Measurements from ENCODE around the gene WSB2.

WSB2 gene

DNA sequence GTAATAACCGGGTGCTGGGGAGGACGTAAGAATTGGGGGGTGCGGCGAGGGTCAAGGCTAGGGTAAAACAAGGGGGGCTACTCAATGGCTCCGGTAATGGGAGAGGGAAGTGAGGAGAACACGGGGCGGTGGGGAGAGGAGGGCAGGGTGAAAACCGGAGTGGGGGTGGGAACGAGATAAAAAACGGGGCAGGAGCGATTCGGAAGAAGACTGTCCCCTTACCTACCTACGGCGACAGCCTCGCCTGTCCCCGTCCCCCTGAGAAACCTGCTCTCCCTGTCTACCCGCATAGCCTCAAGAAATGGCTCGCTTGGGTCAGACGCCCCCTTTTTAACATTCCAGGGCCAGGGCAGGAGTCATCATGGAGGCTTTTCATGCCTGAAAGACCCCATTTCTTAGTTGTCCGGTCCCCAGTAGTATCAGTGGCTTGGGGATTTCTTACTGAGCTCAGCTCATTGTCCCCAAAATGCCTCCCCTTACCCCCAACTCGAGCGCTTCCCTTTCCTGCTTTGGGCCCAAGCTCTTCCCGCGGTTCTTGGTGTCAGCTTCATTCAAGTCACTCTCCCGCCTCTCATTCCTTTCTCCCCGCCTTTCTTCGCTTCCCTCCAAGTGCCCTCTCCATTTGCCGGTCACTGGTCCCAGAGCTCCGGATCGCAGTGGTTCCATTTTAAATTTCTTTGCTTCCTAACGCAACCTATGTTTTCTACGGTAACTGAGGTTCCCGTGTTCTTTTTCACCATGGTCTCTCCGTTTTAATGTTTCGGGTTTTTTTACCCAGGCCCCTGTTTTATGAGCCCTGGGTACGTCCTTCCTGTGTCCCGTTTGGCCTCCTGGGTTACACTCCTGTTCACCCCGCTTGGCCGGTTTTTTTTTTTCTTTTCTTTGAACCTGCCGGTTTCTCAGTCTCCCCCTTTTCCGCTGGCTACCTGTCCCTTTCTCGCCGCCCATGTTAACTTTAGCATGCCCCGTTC lies 1.2 kb upstream of the WSB2 start:
- peak in 38 of 58 donors; percentile 3 to 61 (median 29) for DNase-seq

DNA sequence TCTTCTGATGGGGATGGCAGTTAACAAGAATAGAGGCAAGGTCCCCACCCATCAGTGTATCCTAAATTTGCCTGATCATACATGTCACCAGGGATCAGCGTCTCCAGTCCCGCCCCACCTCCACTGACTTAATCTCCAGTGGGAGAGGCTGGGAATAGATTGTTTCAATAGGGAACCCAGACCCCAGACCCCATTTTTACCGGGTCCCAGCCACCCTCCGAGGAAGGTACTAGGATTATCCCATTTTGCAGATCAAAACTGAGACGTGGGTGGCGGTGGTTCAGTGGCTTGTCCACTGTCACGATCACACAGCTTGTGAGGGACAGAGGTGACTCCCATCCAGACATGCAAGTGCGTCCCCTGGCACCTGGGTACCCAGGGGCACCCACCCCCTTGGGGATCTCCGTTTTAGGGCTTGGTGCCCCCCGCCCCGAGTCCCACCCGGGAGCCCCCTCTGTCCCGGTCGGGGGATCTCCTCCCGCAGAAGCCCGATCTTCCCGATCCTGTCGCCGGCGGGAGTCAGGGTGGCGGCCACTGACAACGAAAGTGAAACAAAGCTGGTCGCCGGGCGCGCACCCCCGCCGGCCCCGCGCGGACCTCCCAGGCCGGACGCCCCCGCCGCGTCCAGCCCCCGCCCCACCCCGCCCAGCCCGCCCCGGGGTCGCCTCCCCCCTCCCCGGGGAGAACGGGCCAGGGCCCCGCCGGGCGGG lies 523 bp downstream of the WSB2 start:
- peak in 45 of 58 donors; percentile 7 to 69 (median 46) for DNase-seq

DNA sequence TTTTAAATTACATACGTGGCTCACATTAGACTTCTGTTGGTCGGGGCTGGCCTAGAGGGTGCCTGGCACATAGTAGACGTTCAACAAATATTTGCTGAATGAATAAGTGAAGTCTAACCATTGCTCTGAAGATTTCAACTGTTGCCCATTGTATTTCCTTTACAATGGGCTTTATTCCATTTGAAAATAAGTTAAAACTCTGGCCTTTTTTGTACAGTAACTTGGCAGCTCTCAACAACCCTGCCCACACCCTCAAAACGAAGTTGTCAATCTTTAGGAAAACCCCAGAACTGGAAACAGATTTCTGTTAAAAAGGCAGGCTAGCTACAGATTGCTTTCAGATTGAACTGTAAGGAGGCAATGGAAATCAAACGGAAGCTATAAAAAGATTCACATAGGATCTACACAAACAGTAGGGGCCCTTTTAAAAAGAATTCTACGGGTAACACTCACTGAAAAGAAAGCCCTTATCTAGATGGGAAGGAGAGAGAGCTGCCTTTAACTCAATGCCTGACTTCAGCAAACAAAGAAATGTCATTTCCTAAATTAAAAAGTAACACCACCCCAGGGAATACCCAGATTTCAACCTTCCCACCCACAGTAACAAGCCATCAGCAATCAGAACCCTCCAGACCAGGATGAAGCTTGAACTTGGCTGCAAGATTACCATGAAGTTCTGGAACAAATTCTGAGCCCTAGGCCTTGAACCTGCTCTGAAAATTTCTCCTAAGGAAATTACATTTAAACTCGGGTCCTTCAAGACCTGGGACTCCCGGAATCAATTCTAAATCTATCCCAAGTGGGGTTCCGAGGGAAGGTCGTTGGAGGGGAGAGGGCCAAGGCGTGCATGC lies 1.4 kb downstream of the WSB2 start:
- peak in 10 of 58 donors; percentile 8 to 47 (median 38) for DNase-seq

DNA sequence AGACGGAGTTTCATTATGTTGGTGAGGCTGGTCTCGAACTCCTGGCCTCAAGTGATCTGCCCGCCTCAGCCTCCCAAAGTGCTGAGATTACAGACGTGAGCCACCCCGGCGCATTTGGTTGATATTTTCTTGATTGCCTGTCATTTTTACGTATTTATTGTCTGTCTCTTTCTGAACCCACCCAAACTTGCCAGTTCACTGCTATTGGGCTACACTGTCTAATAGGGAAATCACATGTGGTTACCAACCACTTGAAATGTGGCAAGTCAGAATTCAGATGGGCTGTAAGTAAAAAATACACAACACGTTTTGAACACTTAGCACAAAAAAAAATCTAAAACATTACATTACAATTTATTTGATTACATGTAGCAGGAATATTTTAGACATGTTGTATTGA lies 2.1 kb downstream of the WSB2 start:
- DNase-seq = no peak

DNA sequence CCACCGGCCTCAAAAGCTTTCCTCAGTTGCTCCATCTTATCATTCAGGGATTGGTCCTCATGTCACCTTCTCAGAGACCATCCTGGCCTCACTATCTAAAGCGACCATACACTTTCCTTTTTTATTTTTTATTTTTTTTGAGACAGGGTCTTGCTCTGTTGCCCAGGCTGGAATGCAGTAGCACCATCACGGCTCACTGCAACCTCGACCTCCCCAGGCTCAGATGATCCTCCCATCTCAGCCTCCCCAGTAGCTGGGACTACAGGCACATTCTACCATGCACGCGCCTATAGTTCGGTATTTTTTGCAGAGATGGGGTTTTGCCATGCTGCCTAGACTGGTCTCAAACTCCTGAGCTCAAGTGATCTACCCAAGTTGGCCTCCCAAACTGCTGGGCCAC lies 2.8 kb downstream of the WSB2 start:
- no peak for DNase-seq

DNA sequence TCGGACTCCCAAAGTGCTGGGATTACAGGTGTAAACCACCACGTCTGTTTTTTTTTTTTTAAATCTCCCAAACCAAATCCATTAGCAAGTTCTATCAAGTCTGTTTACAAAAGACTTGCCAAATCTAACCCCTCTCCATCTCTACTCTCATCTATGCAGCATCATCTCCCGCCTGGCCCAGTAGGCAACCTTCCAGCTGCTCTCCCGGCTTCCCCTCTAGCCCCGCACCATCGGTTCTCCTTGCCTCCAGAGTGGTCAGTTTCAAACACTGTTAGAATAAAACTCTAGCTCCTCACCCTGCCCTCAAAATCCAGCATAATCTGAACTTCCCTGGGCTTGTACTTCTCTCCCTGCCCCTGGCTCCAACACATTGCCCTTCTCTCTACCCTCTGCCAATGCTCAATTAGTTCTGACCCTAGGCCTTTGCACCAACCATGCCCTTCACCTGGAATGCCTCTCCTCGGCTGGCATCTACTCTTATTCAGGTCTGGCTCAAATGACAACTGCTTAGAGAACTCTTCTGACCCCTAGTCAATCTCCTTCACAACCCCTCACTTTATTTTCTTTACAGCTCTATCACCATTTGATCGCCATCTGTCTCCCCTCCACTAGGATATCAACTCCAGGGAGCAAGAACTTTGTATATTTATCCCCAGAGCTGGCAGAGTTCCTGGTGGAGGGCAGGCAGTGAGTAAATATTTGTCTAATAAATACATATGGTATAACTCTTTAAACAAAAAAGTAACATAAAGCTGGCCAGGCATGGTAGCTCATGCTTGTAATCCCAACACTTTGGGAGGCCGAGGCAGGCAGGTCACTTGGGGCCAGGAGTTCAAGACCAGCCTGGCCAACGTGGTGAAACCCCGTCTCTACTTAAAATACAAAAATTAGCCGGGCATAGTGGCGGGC lies 4.9 kb downstream of the WSB2 start:
- no peak for DNase-seq

DNA sequence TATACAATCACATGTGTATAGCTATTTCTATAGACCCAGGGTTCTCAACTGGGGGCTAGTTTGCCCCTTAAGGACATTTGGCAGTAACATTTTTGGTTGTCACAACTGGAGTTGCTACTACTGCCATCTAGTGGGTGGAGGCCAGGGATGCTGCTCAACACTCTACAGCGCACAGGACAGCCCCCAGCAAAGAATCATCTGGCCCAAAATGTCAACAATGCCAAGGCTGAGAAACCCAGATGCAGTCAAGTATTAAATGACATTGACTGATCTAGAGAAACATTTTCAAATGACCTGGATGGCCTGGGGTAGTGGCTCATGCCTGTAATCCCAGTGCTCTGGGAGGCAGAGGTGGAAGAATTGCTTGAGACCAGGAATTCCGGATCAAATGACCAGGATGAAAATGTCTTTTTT lies 5.8 kb downstream of the WSB2 start:
- DNase-seq = peak in 3 of 58 donors; percentile 9 to 16 (median 10)

DNA sequence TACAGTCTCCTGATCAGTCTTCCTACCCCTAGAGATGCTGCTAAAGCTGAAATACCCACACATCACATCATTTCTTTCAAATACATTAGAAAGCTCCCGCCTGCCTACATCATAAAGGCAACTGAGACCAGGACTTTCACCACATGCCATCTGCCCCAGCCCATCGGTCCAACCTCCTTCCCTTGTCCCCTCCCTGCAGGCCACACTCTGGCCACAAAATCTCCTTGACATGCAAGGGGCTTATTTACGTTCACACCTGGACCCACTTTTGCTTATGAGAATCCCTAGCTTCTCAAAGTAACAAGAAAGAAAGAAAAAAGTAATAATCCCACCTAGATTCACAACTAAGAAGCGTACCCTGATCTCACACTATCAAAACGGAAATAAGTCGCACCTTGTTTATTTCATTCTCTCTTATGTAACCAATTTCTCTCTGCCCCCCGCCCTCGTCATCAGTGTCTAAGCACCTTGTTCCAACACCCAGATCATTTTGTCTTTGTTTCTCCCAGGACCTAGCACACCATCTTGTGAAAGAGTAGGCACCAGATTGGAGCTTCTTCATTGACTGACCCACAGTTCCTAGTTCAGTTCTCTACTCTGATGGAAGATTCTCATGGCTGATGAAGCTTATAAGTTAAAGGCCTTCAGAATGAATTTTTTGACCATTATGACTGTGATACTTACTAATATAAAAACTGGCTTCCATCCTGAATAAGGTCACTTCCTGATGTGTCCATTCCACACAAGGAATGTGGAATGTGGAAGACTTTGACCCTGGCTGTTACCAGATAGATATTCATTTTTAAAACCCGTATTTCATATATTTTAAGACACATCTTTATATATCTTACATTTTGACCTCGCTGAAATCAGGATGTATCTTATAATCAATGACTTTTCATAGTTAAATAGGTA lies 7.7 kb downstream of the WSB2 start:
- no peak for DNase-seq

DNA sequence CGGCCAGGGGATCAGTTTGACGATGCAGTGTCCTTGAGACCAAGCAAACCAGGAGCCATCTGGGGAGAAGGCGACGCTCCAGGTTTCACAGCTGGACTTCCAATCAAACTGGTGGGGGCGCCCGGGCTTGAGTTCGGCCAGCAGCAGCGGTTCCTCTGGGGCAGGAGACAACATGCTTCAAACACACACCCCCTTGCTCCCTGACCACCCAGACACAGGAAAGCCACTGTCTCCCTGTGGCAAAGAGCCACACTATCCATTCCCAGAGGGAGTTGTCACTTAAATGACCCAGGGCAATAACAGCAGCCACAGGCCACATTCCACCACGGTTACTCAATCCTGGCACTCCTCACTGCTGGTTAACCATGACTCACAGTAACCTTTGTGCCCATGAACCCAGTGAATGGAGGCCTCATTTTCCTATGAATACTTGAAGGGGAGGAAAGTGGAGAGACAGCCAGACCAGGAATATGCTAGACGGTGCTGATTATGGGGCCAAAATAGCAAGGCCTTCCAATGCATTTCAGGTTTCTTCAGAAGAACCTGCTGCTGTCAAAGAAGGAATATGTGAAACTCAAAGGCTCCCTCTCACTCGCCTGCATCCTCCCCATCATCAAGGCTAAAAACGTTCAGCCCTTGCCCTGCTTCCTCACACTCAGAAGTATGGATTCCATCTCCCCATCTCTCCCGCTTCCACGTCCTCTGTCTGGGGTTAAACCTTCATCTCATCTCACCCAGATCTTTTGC lies 8.5 kb downstream of the WSB2 start:
- peak in 38 of 58 donors; percentile 4 to 80 (median 31) for DNase-seq

DNA sequence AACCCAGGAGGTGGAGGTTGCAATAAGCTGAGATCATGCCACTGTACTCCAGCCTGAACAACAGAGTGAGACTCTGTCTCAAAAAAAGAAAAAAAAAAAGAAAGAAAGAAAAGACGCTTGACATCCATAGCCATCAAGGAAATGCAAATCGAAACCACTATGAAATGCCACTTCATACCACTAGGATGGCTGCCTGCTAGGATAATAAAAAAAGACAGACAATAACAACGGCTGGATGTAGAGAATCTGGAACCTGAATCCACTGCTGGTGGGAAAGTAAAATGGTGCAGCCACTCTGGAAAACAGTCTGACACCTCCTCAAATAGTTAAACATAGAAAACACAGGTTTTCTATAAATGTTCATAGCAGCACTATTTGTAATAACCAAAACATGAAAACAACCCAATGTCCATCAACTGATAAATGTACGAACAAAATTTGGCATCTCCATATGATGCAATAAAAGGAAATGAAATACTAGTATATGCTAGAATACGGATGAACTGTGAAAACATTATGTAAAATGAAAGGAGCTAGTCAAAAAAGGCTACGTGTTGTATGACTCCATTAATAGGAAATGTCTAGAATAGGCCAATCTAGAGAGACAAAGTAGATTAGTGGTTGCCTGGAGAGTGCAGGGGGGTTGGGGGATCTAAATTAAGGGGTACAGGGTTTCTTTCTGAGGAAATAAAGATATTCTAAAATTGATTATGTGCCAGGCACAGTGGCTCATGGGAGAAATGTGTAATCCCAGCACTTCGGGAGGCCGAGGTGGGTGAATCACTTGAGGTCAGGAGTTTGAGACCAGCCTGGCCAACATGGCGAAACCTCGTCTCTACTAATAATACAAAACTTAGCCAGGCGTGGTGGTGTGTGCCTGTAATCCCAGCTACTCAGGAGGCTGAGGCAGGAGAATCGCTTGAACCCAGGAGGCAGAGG lies 9.7 kb downstream of the WSB2 start:
- DNase-seq = no peak

DNA sequence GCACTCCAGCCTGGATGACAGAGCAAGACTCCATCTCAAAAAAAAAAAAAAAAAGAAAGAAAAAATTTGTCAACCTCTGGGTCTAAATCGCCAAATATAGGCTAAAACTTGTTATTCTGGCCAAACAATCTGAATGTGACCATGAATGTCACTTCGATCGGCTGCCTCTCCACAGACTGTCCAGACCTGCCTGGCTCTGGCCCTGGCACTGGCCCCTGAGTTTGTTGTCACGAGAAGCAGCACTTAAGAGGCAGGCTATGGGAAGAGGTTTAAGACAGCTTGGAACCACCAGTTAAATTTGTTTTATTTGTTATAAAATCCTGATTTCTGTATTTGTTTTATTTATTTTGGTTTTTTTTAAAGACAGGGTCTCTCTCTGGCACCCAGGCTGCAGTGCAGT lies 14.5 kb downstream of the WSB2 start:
- no peak for DNase-seq

DNA sequence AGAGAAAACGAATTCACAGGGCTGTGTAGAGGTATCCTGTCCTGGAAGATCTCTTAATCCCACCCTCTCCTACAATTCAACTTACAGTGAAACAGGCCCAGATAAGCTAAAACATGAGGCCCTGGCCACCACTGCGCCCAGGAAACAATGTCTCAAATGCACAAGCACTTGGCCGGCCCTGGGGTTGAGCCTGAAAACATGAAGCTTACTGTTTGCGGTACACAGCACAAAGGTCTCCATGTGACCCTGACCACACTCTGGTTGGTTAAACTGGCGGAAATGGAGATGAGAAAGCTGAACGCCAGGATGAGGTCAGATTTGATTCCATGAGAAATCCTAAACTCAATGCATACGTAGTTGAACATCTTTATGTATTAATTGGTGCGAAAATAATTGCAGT lies 16.4 kb downstream of the WSB2 start:
- no peak for DNase-seq

DNA sequence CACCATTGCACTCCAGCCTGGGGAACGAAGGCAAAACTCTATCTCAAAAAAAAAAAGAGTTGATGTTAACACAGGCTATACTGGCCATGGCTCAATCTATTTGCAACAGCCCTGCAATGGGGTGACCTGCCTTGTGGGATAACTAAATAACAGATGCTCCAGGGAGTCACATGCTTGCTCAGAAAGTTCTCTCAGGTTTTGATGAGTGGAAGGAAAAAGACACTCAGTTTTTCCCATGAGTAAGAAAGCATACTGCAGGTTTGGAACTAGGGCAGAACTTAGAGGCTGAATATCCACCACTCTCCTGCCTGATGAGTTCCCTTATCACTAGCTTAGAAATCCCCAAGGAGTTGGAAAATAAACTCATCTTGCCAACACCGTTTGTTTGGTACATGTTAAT lies 16.9 kb downstream of the WSB2 start:
- DNase-seq = no peak

DNA sequence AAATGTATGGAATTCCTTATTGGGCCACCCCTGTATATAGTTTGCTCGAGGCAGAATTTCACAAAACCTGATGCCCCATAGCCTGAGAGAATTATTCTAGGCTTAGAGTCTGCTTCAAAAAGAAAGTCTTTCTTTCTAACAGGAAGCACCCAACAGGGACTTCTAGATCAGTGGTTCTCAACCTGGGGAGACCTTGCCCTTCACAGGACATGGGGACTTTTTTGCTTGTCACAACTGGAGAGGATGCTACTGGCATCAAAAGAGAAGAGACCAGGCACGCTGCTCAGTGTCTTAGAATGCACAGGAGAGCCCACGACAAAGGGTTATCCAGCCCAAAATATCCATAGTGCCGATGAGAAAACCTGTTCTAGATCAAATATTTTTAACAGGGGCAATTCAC lies 18.9 kb downstream of the WSB2 start:
- DNase-seq = no peak

DNA sequence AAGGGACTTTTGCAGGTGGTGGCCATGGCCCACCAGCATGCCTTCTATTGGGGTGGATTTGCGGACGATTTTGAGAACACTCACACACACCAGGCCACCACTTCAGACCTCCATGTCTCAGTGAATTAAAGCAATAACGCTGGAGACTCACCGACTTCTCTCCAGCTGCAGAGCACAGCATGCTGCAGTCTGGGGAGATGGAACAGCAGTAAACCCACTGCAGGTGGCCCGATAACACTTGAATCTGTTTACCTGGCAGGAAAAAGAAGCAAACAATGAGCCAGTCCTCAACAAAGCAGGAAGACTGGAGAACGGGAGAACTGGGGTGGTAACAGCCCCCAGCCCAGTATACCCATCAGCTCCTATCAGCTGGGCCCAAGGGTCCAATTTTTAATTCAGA lies 22.8 kb downstream of the WSB2 start:
- DNase-seq = no peak

DNA sequence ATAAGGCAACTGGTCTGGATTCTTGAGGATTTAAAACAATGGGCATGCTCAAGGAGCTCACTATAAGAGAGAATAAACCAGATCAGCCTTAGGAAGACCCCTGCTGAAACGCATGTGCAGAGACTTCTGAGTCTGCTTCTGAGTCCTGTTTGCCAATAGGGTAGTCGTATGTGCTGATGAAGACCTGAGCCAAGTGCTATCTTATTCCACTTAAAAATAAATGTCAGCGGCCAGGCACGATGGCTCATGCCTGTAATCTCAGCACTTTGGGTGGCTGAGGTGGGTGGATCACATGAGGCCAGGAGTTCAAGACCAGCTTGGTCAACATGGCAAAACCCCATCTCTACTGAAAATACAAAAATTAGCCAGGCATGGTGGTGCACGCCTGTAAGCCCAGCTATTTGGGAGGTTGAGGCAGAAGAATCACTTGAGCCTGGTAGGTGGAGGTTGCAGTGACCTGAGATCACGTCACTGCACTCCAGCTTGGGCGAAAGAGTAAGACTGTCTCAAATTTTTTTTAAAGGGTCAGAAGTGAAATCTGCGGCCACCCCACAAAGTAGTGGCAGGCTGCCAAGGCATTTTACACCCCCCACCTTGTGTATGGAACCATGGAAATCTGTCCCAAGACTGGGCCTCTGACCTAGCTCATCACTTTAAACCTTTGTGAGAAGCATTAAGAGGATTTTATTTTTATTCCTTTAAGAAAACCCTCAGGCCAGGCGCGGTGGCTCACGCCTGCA lies 24.1 kb downstream of the WSB2 start:
- DNase-seq = no peak
